Osteocyte (in vitro differentiated cells): ENCODE data around the gene TMEM185B. TPM values are rescaled to one million over a fixed set of nuclear protein-coding genes. Genes with fewer than 3 reads are reported as not detected.
A peak's percentile ranks its signal among the peaks of the same experiment; 100 is the strongest.

Experiments used
- DNase-seq: peaks from one replicate; pipeline ENCODE4 v3.0.0; 2021; ENCODE audit warnings: mixed read lengths; ENCODE audit not compliant: unreplicated experiment; ENCODE audit errors: extremely low spot score
- H3K27ac Mint-ChIP-seq: one replicate; pipeline ENCODE4 v1.8.0; 2021; ENCODE audit warnings: mild to moderate bottlenecking, mixed read lengths; ENCODE audit not compliant: unreplicated experiment
- H3K27me3 Mint-ChIP-seq: one replicate; pipeline ENCODE4 v1.8.0; 2021; ENCODE audit warnings: mixed read lengths; ENCODE audit not compliant: unreplicated experiment
- H3K36me3 Mint-ChIP-seq: one replicate; pipeline ENCODE4 v1.8.0; 2021; ENCODE audit warnings: mixed read lengths; ENCODE audit not compliant: unreplicated experiment
- H3K4me1 Mint-ChIP-seq: one replicate; pipeline ENCODE4 v1.8.0; 2021; ENCODE audit warnings: mixed read lengths; ENCODE audit not compliant: unreplicated experiment
- H3K4me3 Mint-ChIP-seq: one replicate; pipeline ENCODE4 v1.8.0; 2021; ENCODE audit warnings: mild to moderate bottlenecking, moderate library complexity, mixed read lengths; ENCODE audit not compliant: unreplicated experiment
- H3K9me3 Mint-ChIP-seq: one replicate; pipeline ENCODE4 v1.8.0; 2021; ENCODE audit warnings: mixed read lengths; ENCODE audit not compliant: unreplicated experiment
- CTCF ChIP-seq: fragments of 200-600 bp; sonication (generic); IDR thresholded peaks from 2 replicates; pipeline ENCODE4 v1.5.0; 2021; ENCODE audit warnings: antibody characterized with exemption, mild to moderate bottlenecking, moderate library complexity
- total RNA-seq: library from RNA; stranded (reverse); gene quantifications from 2 replicates; pipeline ENCODE4 v1.2.1, GENCODE V29; 2021

TMEM185B gene
- total RNA-seq, 1 donor from 2014 or later: 35.9 TPM

GRCh38 chr2:120208381-120209353, 14.5 kb downstream of the TMEM185B start:
- DNase-seq: no peak
- Mint-ChIP-seq H3K4me3 (no peak overlapping the region), H3K4me1 (no peaks in the 10 kb centered on the region), H3K27me3 (no peaks in the 10 kb centered on the region), H3K27ac (no peak overlapping the region), H3K36me3 (no peaks in the 10 kb centered on the region), H3K9me3 (no peaks in the 10 kb centered on the region)
- no peak for TF ChIP-seq CTCF

GRCh38 chr2:120206022-120206581, 17.1 kb downstream of the TMEM185B start:
- DNase-seq: peak; percentile 79
- H3K4me3 Mint-ChIP-seq: no peak overlapping the region
- H3K36me3 Mint-ChIP-seq: no peaks in the 10 kb centered on the region
- no peak overlapping the region for H3K27ac Mint-ChIP-seq
- no peaks in the 10 kb centered on the region for H3K9me3 Mint-ChIP-seq
- H3K27me3 Mint-ChIP-seq: no peaks in the 10 kb centered on the region
- TF ChIP-seq CTCF: peak; percentile 34
- H3K4me1 Mint-ChIP-seq: no peaks in the 10 kb centered on the region

GRCh38 chr2:120204945-120205670, 18.1 kb downstream of the TMEM185B start:
- H3K27ac Mint-ChIP-seq: no peak overlapping the region
- H3K9me3 Mint-ChIP-seq: no peaks in the 10 kb centered on the region
- H3K27me3 Mint-ChIP-seq: no peaks in the 10 kb centered on the region
- TF ChIP-seq CTCF: no peak
- no peak overlapping the region for H3K4me3 Mint-ChIP-seq
- peak; percentile 84 for DNase-seq
- H3K36me3 Mint-ChIP-seq: no peaks in the 10 kb centered on the region
- H3K4me1 Mint-ChIP-seq: no peaks in the 10 kb centered on the region

- peak; percentile 66 for DNase-seq
- no peak overlapping the region for H3K4me3 Mint-ChIP-seq
- no peak for TF ChIP-seq CTCF
- H3K36me3 Mint-ChIP-seq: no peaks in the 10 kb centered on the region
- H3K9me3 Mint-ChIP-seq: peaks cover under 1% of the 10 kb centered on the region
- no peaks in the 10 kb centered on the region for H3K27me3 Mint-ChIP-seq
- H3K27ac Mint-ChIP-seq: no peak overlapping the region
- no peaks in the 10 kb centered on the region for H3K4me1 Mint-ChIP-seq
Measured at GRCh38 chr2:120204417-120204816, 18.8 kb downstream of the TMEM185B start.
